GM23338 (cell line): ENCODE results near the gene DNAJB8. TPM values are rescaled to one million over a fixed set of nuclear protein-coding genes. Genes with fewer than 3 reads are reported as not detected.

Experiments used
- ATAC-seq: fragments of 200-7000 bp; cut with Tn5 transposase; 3 replicates; pipeline ENCODE4 v1.9.1; 2020
- DNase-seq: peaks from one replicate; pipeline ENCODE4 v3.0.0-alpha.2; 2015; ENCODE audit warnings: low spot score
- H2AFZ ChIP-seq: fragments of 200-600 bp; sonication (generic); 2 replicates; pipeline ENCODE4 v1.8.0; 2016; ENCODE audit warnings: antibody characterized with exemption, mild to moderate bottlenecking, moderate library complexity
- H3F3A ChIP-seq: fragments of 200-600 bp; sonication (generic); replicated peaks from 2 replicates; pipeline ENCODE4 v1.8.0; 2017; ENCODE audit warnings: antibody characterized with exemption, mixed run types, low read depth
- H3K27ac ChIP-seq: fragments of 200-600 bp; sonication (generic); 2 replicates; pipeline ENCODE4 v1.6.1; 2016; ENCODE audit warnings: low read depth
- H3K27me3 ChIP-seq: fragments of 200-600 bp; sonication (generic); 2 replicates; pipeline ENCODE4 v1.8.0; 2016; ENCODE audit warnings: mild to moderate bottlenecking, mixed run types, moderate library complexity; ENCODE audit not compliant: insufficient read depth
- H3K36me3 ChIP-seq: fragments of 200-600 bp; sonication (generic); 2 replicates; pipeline ENCODE4 v1.8.0; 2016; ENCODE audit warnings: mild to moderate bottlenecking; ENCODE audit not compliant: insufficient read depth
- H3K4me1 ChIP-seq: fragments of 200-600 bp; sonication (generic); 2 replicates; pipeline ENCODE4 v1.8.0; 2016; ENCODE audit warnings: mild to moderate bottlenecking, moderate library complexity; ENCODE audit not compliant: insufficient read depth
- H3K4me2 ChIP-seq: fragments of 200-600 bp; sonication (generic); 2 replicates; pipeline ENCODE4 v1.7.1; 2017; ENCODE audit warnings: mixed run types
- H3K4me3 ChIP-seq: fragments of 200-600 bp; sonication (generic); 2 replicates; pipeline ENCODE4 v1.6.1; 2016; ENCODE audit warnings: mixed run types
- H3K79me2 ChIP-seq: fragments of 200-600 bp; sonication (generic); replicated peaks from 2 replicates; pipeline ENCODE4 v1.8.0; 2017; ENCODE audit warnings: mild to moderate bottlenecking; ENCODE audit not compliant: insufficient read depth
- H3K9me2 ChIP-seq: fragments of 200-600 bp; sonication (generic); 2 replicates; pipeline ENCODE4 v1.8.0; 2017; ENCODE audit not compliant: insufficient read depth
- H4K20me1 ChIP-seq: fragments of 200-600 bp; sonication (generic); replicated peaks from 2 replicates; pipeline ENCODE4 v1.8.0; 2017; ENCODE audit warnings: mild to moderate bottlenecking; ENCODE audit not compliant: insufficient read depth
- H3K27ac Mint-ChIP-seq: 2 replicates; pipeline ENCODE4 v1.8.0; 2020; ENCODE audit warnings: inconsistent platforms, mild to moderate bottlenecking, moderate library complexity, mixed read lengths
- H3K27me3 Mint-ChIP-seq: 3 replicates; pipeline ENCODE4 v1.8.0; 2022; ENCODE audit warnings: low read depth, mild to moderate bottlenecking, moderate library complexity, mixed read lengths, inconsistent platforms; ENCODE audit not compliant: insufficient read depth, poor library complexity
- H3K36me3 Mint-ChIP-seq: 3 replicates; pipeline ENCODE4 v1.8.0; 2021; ENCODE audit warnings: low read depth, mild to moderate bottlenecking, inconsistent platforms, moderate library complexity, mixed read lengths
- H3K4me1 Mint-ChIP-seq: 3 replicates; pipeline ENCODE4 v1.8.0; 2020; ENCODE audit warnings: mild to moderate bottlenecking, inconsistent platforms, mixed read lengths
- H3K4me3 Mint-ChIP-seq: 3 replicates; pipeline ENCODE4 v1.8.0; 2021; ENCODE audit warnings: moderate library complexity, mild to moderate bottlenecking, inconsistent platforms, mixed read lengths
- H3K9me3 Mint-ChIP-seq: 3 replicates; pipeline ENCODE4 v1.8.0; 2020; ENCODE audit warnings: moderate library complexity, mild to moderate bottlenecking, inconsistent platforms, mixed read lengths
- CREB1 ChIP-seq: fragments of 250-450 bp; sonication (Bioruptor Pico); IDR thresholded peaks from 2 replicates; pipeline ENCODE4 v1.5.0; 2020; ENCODE audit warnings: low read depth, mild to moderate bottlenecking, moderate library complexity
- CTCF ChIP-seq, 2 experiments: fragments of 200-600 bp in 1 of 2; sonication (generic) in 1 of 2; conservative IDR thresholded peaks; 2 replicates each; pipeline versions ENCODE4 v1.5.1 to v1.6.1; 2016 to 2017; ENCODE audit warnings: antibody characterized with exemption in 2 of 2, low read depth in 2 of 2, mild to moderate bottlenecking in 2 of 2, moderate library complexity in 1 of 2
- EZH2 ChIP-seq: fragments of 200-600 bp; sonication (generic); IDR thresholded peaks from one replicate; pipeline ENCODE4 v1.8.0; 2017; ENCODE audit warnings: antibody characterized with exemption, mild to moderate bottlenecking, low read depth; ENCODE audit not compliant: unreplicated experiment
- EZH2phosphoT487 ChIP-seq: fragments of 200-600 bp; sonication (generic); IDR thresholded peaks from one replicate; pipeline ENCODE4 v1.8.1; 2018; ENCODE audit warnings: antibody characterized with exemption; ENCODE audit not compliant: unreplicated experiment
- JUNB ChIP-seq: IDR thresholded peaks from one replicate; pipeline ENCODE4 v1.6.1; 2016; ENCODE audit warnings: antibody characterized with exemption; ENCODE audit not compliant: unreplicated experiment
- NANOG ChIP-seq: IDR thresholded peaks from 2 replicates; pipeline ENCODE4 v1.6.1; 2016; ENCODE audit warnings: antibody characterized with exemption, borderline replicate concordance
- POLR2AphosphoS5 ChIP-seq: IDR thresholded peaks from 2 replicates; pipeline ENCODE4 v1.6.1; 2016; ENCODE audit warnings: antibody characterized with exemption, low read depth
- REST ChIP-seq: IDR thresholded peaks from one replicate; pipeline ENCODE4 v1.6.1; 2018; ENCODE audit warnings: antibody characterized with exemption; ENCODE audit not compliant: unreplicated experiment
- ZNF114 ChIP-seq: fragments of 250-450 bp; sonication (Bioruptor Pico); IDR thresholded peaks from 2 replicates; pipeline ENCODE4 v1.5.0; 2020; ENCODE audit warnings: mild to moderate bottlenecking, moderate library complexity
- ZNF331 ChIP-seq: fragments of 250-450 bp; sonication (Bioruptor Pico); IDR thresholded peaks from 2 replicates; pipeline ENCODE4 v1.5.0; 2020; ENCODE audit warnings: low read depth, mild to moderate bottlenecking, moderate library complexity
- ZNF462 ChIP-seq: fragments of 250-450 bp; sonication (Bioruptor Pico); IDR thresholded peaks from 2 replicates; pipeline ENCODE4 v1.5.0; 2020; ENCODE audit warnings: mild to moderate bottlenecking, moderate library complexity
- polyA plus RNA-seq: library from polyadenylated mRNA; unstranded; fragments of >200 nt; fragmentation: Nextera tagmentation; extraction: Ambion mirVana; gene quantifications from 2 replicates; pipeline ENCODE4 v1.2.1, GENCODE V29; 2016
- total RNA-seq: library from RNA; depleted of rRNA; stranded (reverse); fragments of >200 nt; shearing (Covaris generic); gene quantifications from 2 replicates; pipeline ENCODE4 v1.2.3, GENCODE V29; 2014
- TF ChIP-seq, protein P1 (sequence below): IDR thresholded peaks from 2 replicates; pipeline ENCODE4 v1.6.1; 2016; ENCODE audit warnings: antibody characterized with exemption

Gene DNAJB8
- total and polyA plus RNA-seq, 2 experiments from 2014 or later = not detected

- peak overlapping the region; percentile 44; the same call in 1 of the 3 replicates for H3K4me3 Mint-ChIP-seq
- Histone ChIP-seq H3K4me1 (peaks cover 4% of the 10 kb centered on the region; the same call in 1 of the 2 replicates), H3K27ac (no peak overlapping the region), H3K36me3 (no peaks in the 10 kb centered on the region), H2AFZ (no peak overlapping the region), H3F3A (no peaks in the 10 kb centered on the region), H4K20me1 (peaks cover 9% of the 10 kb centered on the region; the same call in 1 of the 2 replicates), H3K9me2 (no peaks in the 10 kb centered on the region), H3K27me3 (peaks cover 58% of the 10 kb centered on the region), H3K79me2 (no peaks in the 10 kb centered on the region), H3K4me3 (no peak overlapping the region), H3K4me2 (no peak overlapping the region)
- H3K36me3 Mint-ChIP-seq = peaks cover 4% of the 10 kb centered on the region; the same call in 1 of the 3 replicates
- H3K27ac Mint-ChIP-seq = no peak overlapping the region
- H3K4me1 Mint-ChIP-seq = peaks cover 16% of the 10 kb centered on the region
- H3K9me3 Mint-ChIP-seq = no peaks in the 10 kb centered on the region
- H3K27me3 Mint-ChIP-seq = peaks cover 53% of the 10 kb centered on the region
- no peak for TF ChIP-seq ZNF114
- TF ChIP-seq NANOG = no peak
- TF ChIP-seq JUNB = no peak
- TF ChIP-seq, protein P1, sequence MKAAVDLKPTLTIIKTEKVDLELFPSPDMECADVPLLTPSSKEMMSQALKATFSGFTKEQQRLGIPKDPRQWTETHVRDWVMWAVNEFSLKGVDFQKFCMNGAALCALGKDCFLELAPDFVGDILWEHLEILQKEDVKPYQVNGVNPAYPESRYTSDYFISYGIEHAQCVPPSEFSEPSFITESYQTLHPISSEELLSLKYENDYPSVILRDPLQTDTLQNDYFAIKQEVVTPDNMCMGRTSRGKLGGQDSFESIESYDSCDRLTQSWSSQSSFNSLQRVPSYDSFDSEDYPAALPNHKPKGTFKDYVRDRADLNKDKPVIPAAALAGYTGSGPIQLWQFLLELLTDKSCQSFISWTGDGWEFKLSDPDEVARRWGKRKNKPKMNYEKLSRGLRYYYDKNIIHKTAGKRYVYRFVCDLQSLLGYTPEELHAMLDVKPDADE = no peak
- TF ChIP-seq EZH2phosphoT487 = no peak
- no peak for TF ChIP-seq REST
- no peak for TF ChIP-seq ZNF462 (CRISPR knock-in tag)
- TF ChIP-seq CTCF (conservative IDR thresholded peaks at IDR 0.05; ENCODE audit: low read depth in 2 of 2) = no peak
- TF ChIP-seq ZNF331 (CRISPR knock-in tag) = no peak
- TF ChIP-seq CREB1 = no peak
- no peak for TF ChIP-seq POLR2AphosphoS5
- TF ChIP-seq EZH2 = no peak
- DNase-seq (no peak), ATAC-seq (no peak)
Measured at GRCh38 chr3:128498901-128499530, 32.3 kb upstream of the DNAJB8 start.
